Putamen (tissue), 1 donor: ENCODE results near the gene RET.

Experiments used
- DNase-seq: peaks from one replicate; pipeline ENCODE4 v3.0.0-alpha.2; 2016; ENCODE audit warnings: low spot score

RET gene

DNA sequence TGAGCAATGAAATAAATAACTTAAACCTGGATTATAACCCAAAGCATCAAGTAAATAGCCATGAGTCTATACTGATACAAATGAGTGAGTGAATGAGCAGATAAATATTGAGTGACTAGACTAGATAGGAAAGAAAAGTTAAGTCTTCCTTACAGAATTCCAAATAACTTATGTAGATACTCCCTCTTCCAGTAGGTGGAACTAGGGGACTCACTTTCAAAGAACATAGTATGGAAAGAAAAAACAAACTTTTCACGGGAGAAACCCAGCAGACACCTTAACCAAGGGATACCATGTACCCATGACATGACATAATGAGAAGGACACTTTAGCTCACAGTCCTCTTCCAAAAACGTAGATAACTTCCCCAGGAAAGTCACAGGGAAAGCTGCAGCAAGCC, 93.6 kb downstream of the RET start:
- DNase-seq, result no peak

DNA sequence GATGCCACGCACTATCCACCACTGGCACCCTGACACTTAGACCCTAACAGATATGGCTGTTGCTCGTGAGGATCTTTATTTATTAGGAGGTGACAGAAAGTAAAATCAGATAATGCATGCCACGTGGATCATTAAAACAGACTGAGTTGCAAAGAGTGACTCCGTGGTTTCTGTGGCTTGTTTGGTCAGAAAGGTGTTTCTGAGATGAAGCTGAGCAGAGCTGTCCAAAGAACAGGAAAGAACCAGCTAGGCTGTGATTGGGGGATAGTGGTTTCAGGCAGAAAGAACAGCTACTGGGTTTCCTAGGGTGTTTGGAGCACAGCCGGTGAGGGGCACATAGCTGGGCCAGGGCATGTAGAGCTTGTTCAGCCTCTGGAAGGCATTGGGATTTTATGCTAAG, 95.8 kb downstream of the RET start:
- no peak for DNase-seq

DNA sequence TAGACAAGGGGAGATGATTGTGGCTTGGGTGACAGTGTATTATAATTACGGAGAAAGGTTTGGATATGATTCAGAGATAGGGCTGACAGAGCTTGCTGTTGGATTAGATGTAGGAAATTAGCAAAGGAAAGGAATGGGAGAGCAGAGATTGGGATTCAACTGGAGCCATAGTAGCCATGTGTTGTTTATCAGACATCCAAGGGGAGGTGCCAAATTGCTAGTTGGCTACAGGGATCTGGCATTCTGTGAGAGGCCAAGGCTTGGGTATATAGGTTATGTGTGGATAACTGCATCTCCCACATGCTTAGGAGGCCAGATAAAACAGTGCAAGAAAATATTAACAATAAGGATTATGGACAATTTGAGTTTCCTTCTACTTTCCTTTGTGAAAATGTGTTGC, 96.3 kb downstream of the RET start:
- no peak for DNase-seq

DNA sequence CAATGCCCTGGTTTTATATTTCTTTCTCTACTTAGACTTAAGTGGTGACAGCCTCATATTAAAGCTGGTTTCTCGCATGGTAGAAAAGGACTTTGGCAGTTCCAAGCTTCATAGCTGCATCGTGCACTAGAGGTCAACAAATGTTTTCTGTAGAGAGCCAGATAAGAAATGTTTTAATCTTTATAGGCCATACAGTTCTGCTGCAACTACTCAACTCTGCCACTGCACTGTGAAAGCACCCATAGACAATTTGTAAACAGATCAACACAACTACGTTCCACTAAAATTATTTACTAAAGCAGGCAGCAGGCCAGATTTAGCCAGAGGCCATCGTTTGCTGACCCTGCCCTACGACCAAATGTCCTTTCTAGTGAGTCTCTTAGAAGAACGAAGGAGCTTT, 98.1 kb downstream of the RET start:
- no peak for DNase-seq

DNA sequence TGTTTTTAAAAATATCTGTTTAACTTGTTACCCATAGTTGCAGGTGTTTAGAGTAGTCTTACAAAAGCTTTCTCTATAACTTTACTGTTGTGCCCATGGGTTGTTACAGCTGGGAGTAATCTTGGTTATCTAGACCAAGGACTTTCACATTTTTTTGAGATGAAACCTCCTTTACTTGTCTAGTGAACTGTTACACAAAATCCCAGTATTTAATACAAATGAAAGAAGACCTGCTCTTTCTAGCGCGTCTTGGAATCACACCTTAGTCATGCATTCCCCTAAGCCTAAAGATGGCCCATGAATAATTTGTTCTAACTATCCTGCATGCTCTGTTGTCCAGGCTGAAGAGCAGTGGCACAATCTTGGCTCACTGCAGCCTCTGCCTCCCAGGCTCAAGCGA, 99.4 kb downstream of the RET start:
- DNase-seq, result no peak

DNA sequence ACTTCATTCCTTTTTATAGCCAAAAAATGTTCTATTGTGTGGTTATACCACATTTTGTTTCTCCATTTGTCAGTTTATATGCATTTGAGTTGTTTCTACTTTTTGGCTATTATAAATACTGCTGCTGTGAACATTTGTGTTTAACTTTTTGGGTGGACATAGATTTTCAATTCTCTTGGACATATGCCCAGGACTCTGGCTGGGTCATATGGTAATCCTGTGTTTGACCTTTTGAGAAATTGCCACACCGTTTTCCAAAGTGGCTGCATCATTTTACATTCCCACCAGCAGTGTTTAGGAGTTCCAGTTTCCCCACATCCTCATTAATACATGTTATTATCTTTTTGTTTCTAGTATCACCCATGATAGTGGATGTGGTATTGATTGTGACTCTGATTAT, 100.7 kb downstream of the RET start:
- DNase-seq, result no peak
